Hematopoietic multipotent progenitor cell treated with erythropoietin and hydrocortisone succinate and interleukin-3 and kit ligand, for 17 days (in vitro differentiated cells): ENCODE measurements around the gene GPX6.
A peak's percentile ranks its signal among the peaks of the same experiment; 100 is the strongest.
"Not testable (repeated sequence)": the region's sequence is repeated elsewhere in the genome, so short reads cannot be mapped to it uniquely, and the experiment has no call there.

Experiments
- DNase-seq: peaks from one replicate; pipeline ENCODE4 v3.0.0-alpha.2; 2015; ENCODE audit warnings: low spot score

Gene GPX6

DNA sequence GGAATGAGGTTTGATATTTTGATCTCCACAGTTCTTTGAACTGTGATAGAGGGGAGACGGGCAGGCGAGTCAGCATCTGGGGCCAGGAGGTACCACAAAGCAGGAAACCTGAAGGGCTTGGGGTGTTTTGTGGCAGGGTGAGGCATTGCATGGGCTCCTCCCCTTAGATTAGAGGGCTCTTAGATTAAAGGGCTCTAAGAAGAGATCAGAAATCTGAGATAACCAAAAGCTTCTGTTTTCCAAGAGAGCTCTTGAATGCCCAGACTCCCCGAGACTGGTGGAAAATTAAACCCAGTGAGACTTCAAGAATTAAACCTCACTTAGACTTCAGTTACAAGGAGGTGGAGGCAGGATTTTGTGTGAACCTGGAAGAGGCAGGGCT, 7.6 kb upstream of the GPX6 start:
- DNase-seq = no peak

DNA sequence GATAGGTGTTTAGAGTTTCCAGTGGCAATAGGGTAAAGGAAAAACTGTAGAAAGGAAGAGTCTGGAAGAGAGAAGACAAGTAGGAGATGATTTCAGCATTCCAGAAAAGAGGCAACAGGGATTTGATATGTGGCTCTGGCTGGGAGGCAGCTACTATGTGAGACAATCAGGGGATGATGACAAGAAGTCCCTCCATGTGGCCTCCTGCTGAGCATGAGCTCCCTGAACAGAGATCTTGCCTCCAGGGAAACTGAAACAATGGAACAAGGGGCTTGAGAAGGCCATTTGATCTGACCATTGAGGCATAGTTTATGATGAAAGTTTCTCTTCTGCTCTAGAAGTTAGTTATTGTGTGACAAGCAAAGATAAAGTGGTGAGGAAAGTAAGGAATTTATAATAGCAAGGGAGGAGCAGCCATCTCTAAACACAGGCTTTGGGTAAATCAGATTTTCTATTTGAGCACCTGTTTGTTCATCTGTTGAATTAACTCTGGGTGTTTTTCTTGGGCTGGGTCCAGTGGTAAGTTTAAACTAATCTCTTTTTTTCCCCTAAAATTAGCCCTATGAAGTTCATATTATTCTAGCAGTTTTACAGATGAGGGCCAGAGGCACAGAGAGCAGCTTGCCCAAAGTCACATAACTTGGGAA, 7.1 kb upstream of the GPX6 start:
- DNase-seq = no peak

GRCh38 chr6:28517964-28518363, 2.4 kb upstream of the GPX6 start:
- no peak for DNase-seq

DNA sequence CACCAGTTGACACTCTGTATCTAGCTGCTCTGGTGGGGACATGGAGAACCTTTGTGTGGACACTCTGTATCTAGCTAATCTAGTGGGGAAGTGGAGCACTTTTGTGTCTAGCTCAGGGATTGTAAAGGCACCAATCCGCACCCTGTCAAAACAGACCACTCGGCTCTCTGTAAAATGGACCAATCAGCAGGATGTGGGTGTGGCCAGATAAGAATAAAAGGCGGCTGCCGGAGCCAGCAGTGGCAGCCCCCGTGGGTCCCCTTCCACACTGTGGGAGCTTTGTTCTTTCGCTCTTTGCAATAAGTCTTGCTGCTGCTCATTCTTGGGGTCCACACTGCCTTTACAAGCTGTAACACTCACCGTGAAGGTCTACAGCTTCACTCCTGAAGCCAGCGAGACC, 3.2 kb downstream of the GPX6 start:
- not testable (repeated sequence) for DNase-seq

DNA sequence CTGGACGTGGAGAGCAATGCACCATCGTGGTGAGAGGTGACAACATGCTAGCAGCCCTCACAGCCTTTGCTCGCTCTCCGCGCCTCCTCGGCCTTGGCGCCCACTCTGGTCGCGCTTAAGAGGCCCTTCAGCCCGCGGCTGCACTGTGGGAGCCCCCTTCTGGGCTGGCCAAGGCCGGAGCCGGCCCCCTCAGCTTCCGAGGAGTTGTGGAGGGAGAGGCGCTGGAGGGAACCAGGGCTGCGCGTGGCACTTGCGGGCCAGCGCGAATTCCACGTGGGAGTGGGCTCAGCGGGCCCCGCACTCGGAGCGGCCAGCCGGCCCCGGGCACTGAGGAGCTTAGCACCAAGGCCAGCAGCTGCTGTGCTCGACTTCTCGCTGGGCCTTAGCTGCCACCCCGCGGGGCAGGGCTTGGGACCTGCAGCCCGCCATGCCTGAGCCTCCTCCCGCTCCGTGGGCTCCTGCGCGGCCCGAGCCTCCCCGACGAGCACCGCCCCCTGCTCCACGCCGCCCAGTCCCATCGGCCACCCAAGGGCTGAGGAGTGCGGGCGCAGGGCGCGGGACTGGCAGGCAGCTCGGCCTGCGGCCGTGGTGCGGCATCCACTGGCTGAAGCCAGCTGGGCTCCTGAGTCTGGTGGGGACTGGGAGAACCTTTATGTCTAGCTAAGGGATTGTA, 3.8 kb downstream of the GPX6 start:
- DNase-seq = no peak

DNA sequence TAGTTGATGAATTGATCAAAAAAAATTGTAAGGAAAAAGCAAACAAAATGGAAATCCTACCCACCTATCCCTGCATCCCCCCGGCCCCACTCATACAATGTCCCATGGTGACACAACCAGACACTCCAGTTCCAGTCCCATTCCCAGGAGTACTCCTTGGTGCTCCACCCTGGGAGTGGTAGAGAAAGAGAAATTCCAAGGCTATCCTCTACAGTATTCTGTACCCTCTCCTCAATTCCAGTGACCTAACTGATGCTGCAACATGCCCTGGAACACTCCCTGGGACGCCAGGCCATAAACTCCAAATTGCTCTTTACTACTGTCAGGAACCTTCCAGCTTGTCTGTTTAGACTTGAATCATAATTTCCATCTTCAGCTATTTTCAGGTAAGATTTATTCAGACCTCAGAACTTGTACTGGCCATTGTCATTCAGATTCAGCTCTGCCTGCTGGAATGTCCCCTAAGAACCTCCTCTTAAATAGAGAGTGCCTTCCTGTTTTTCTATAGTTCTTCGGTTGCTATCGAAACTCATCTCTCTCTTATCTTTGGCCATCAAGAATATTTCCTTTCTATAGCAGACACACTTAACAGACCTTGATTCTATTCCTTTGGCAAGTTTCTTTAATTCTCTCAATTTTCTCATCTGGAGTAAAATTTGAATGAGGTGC, 8.7 kb downstream of the GPX6 start:
- no peak for DNase-seq

GRCh38 chr6:28505733-28506132, 9.9 kb downstream of the GPX6 start:
- DNase-seq = no peak

DNA sequence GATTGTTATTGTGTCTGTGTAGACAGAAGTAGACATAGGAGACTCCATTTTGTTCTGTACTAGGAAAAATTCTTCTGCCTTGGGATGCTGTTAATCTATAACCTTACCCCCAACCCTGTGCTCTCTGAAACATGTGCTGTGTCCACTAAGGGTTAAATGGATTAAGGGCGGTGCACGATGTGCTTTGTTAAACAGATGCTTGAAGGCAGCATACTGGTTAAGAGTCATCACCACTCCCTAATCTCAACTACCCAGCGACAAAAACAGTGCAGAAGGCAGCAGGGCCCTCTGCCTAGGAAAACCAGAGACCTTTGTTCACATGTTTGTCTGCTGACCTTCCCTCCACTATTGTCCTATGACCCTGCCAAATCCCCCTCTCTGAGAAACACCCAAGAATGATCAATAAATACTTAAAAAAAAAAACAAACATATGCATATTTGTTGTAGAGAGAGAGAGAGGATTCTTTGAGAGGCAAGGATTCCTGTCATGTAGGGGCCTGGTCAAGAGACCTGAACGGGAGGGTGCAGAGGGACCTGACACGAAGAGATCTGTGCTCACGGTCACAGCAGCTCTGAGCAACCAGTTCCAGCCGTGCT, 12.8 kb downstream of the GPX6 start:
- not testable (repeated sequence) for DNase-seq

GRCh38 chr6:28502136-28502535, 13.5 kb downstream of the GPX6 start:
- not testable (repeated sequence) for DNase-seq

GRCh38 chr6:28501259-28501658, 14.3 kb downstream of the GPX6 start:
- no peak for DNase-seq

GRCh38 chr6:28497893-28498292, 17.7 kb downstream of the GPX6 start:
- DNase-seq = no peak

- DNase-seq = no peak
These were observed 18.3 kb downstream of the GPX6 start for GRCh38 chr6:28497306-28497705.

GRCh38 chr6:28496099-28496779, 19.4 kb downstream of the GPX6 start:
- no peak for DNase-seq

DNA sequence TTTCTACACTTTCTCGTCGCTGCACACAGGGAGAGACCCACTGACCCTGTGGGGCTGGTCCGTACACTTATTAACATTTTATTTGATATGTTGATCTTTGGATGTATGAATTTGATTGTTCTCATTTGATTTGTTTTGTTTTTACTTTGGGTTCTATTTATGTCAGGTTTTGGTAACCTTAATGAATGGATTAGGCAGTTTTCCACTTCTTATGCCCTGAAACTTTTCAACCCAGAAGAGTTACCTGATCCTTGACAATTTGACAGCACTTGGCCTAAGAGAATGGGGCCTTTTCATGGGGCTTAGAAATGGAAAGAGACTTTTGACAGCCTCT, 23.6 kb downstream of the GPX6 start:
- DNase-seq = no peak

GRCh38 chr6:28490205-28490890, 25.2 kb downstream of the GPX6 start:
- DNase-seq = no peak

DNA sequence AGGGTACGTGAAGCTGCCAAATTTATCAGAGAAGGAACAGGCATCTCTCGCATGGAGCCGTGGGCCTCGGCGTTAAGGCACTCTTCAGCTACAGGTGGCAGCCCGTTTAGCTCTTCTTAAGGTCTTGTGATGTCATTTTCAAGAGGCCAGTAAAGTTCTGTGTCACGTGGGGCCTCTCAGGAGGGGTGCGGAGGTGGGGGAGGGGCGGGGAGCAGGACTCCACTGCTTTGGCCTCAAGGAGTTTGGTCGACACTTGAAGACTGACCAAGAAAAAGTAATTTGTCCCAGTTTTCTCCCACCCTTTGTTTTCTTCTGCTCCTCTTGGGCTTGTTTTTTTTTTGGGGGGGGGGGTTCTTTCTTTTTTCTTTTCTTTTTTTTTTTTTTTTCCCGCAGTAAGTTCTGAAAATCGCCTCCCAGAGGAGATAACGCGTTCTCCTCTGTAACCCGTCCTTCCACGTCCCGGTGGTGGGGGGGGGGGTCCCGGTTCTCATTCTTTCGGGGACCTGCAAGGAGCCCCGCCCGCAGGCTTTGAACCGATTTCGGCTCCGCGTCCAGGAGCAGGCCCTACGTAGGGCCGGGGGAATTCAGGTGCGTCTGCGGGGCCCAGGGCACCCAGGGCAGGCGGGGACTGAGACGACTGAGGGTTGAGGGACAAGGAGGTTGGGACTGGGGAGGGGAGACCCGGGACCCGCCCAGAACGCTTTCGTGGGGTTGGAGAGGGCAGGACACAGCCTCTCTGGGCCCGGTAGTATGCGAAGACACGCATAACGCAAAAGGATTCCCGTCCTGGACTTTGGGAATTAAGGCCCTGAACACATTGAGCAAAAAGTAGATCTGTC, 26.0 kb downstream of the GPX6 start:
- DNase-seq = peak; percentile 10

DNA sequence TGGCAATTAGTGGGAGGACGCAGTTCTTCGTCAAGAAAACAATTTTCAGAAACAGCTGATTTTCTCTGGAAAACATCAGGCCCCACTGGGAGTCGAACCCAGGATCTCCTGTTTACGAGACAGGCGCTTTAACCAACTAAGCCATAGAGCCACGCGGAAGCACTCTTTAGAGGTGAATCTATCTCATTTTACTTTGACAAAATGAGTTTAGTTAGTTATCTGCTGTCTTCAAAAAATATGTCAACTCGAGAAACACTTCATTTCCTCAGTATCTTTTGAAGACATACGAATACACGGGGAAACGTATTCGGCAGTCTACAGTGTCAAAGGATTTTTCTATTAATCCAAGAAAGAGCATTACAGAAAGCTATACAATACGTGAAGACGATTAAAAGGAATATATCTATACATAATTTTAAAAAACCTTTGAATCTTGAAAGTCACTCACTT, 26.7 kb downstream of the GPX6 start:
- no peak for DNase-seq

- no peak for DNase-seq
These were observed 28.4 kb downstream of the GPX6 start for GRCh38 chr6:28486988-28487742.

DNA sequence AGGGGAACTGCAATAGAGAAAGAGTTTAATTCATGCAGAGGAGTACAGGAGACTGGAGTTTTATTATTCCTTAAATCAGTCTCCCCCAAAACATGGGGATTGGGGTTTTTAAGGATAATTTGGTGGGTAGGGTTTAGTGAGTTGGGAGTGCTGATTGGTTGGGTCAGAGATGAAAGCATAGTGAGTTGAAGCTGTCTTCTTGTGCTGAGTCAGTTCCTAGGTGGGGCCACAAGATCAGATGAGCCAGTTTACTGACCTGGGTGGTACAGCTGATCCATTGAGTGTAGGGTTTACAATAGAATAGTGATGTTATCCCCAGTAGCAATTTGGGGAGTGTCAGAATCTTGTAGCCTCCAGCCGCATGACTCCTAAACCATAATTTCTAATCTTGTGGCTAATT, 29.1 kb downstream of the GPX6 start:
- no peak for DNase-seq

- no peak for DNase-seq
These were observed 30.1 kb downstream of the GPX6 start for GRCh38 chr6:28485482-28485881.
